ENCODE measurements around the gene MS4A4E. TPM values are rescaled to one million over a fixed set of nuclear protein-coding genes. Genes with fewer than 3 reads are reported as not detected.

The MS4A4E gene
- total RNA-seq, 1 experiment from 2014 or later, result 0.42 TPM

- H3K23ac ChIP-seq (ENCODE audit: insufficient read length, low read depth, low read length), result no peak overlapping the region
- no peak overlapping the region for H2BK12ac ChIP-seq (ENCODE audit: insufficient read length, low read depth, low read length)
- no peak overlapping the region for H4K8ac ChIP-seq (replicated peaks; ENCODE audit: insufficient read length, low read depth, low read length)
- H3K9me3 ChIP-seq (ENCODE audit: control insufficient read depth, low read depth, low read length), result no peaks in the 10 kb centered on the region
- H3K36me3 Mint-ChIP-seq (ENCODE audit: insufficient read depth in 1 of 3, low read depth in 3 of 3), result no peaks in the 10 kb centered on the region; a peak in 1 of 7 replicates
- H3K4me3 Mint-ChIP-seq, result no peak overlapping the region
- H3K27ac ChIP-seq (ENCODE audit: insufficient read length, low read depth, low read length), result no peak overlapping the region
- no peak overlapping the region for H3K4ac ChIP-seq (ENCODE audit: low read depth, low read length)
- H3K9ac ChIP-seq (ENCODE audit: extremely low read depth, insufficient read length, low read length), result no peak overlapping the region
- no peak overlapping the region for H3K27ac Mint-ChIP-seq
- no peak overlapping the region for H3K56ac ChIP-seq (ENCODE audit: insufficient read length, low read depth, low read length)
- no peak overlapping the region for H4K91ac ChIP-seq (ENCODE audit: insufficient read length, low read depth, low read length)
- no peaks in the 10 kb centered on the region for H4K20me1 ChIP-seq (ENCODE audit: control insufficient read depth, insufficient read depth, insufficient read length)
- no peak overlapping the region for H2BK120ac ChIP-seq (ENCODE audit: low read depth, low read length, poor library complexity, severe bottlenecking)
- no peaks in the 10 kb centered on the region for H3K79me2 ChIP-seq (ENCODE audit: insufficient read depth, low read length)
- H3K79me1 ChIP-seq (ENCODE audit: insufficient read depth, low read depth, low read length, poor library complexity, severe bottlenecking), result no peaks in the 10 kb centered on the region
- H2AK5ac ChIP-seq (ENCODE audit: insufficient read length, low read length), result no peak overlapping the region
- no peak overlapping the region for H2BK15ac ChIP-seq (ENCODE audit: low read depth, low read length)
- H3K23me2 ChIP-seq (ENCODE audit: insufficient read length, low read depth, low read length, poor library complexity, severe bottlenecking), result no peaks in the 10 kb centered on the region
- H2BK20ac ChIP-seq (ENCODE audit: low read depth, low read length, poor library complexity, severe bottlenecking), result no peak overlapping the region
- H2BK5ac ChIP-seq (ENCODE audit: insufficient read length, low read length), result no peak overlapping the region
- no peaks in the 10 kb centered on the region for H3K27me3 ChIP-seq (ENCODE audit: insufficient read depth, low read length)
- H3K18ac ChIP-seq (ENCODE audit: insufficient read length, low read depth, low read length), result no peak overlapping the region
- no CpG with 5 or more reads among the region's 3 CpGs for WGBS (ENCODE audit: extremely low coverage, insufficient read length, low lambda C conversion rate)
- H3K9me3 Mint-ChIP-seq, result peaks cover 3% of the 10 kb centered on the region in 2 experiments; a peak in 4 of 5 replicates
- no peak for TF ChIP-seq CTCF (conservative IDR thresholded peaks at IDR 0.05)
- no peak overlapping the region for H2AFZ ChIP-seq (ENCODE audit: low read length)
- H3K14ac ChIP-seq (ENCODE audit: insufficient read depth, low read length), result no peak overlapping the region
- DNase-seq, result no peak
- no peaks in the 10 kb centered on the region for H3K4me1 Mint-ChIP-seq
- no peak overlapping the region for H3K4me2 ChIP-seq (ENCODE audit: insufficient read depth, insufficient read length, low read length)
- no peaks in the 10 kb centered on the region for H3K27me3 Mint-ChIP-seq (ENCODE audit: low read depth)
- no peaks in the 10 kb centered on the region for H3K4me1 ChIP-seq (ENCODE audit: insufficient read depth, low read length)
- no peak overlapping the region for H4K5ac ChIP-seq (ENCODE audit: insufficient read length, low read depth, low read length)
- H3T11ph ChIP-seq (ENCODE audit: low read length), result no peak overlapping the region
These were observed 84.3 kb downstream of the MS4A4E start for GRCh38 chr11:60158636-60159035.

Data from H9 (cell line).